ENCODE data around the gene DZIP1.

DNA sequence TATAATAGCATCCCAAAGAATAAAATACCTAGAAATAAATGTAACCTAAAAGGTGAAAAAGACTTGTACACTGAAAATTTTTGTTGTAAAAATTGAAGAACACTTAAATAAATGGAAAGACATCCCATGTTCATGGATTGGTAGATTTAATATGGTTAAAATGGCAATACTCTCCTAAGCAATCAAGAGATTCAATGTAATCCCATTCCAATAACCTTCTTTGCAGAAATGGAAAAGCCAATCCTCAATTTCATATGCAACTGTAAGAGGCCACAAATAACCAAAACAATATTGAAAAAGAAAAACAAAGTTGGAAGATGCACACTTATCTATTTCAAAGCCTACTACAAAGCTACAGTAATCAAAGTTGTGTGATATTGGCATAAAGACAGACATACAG lies 17.7 kb downstream of the DZIP1 start:
- TF ChIP-seq RAD21 (IDR thresholded peaks at IDR 0.05; ENCODE audit: insufficient read depth, low read depth, low read length): no peak
- TF ChIP-seq, protein P1, sequence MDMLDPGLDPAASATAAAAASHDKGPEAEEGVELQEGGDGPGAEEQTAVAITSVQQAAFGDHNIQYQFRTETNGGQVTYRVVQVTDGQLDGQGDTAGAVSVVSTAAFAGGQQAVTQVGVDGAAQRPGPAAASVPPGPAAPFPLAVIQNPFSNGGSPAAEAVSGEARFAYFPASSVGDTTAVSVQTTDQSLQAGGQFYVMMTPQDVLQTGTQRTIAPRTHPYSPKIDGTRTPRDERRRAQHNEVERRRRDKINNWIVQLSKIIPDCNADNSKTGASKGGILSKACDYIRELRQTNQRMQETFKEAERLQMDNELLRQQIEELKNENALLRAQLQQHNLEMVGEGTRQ (IDR thresholded peaks at IDR 0.05; ENCODE audit: borderline replicate concordance, low read depth, low read length): no peak
- TF ChIP-seq EZH2 (IDR thresholded peaks at IDR 0.05; ENCODE audit: borderline replicate concordance, control insufficient read depth, low read depth, low read length): no peak
- no peak for TF ChIP-seq POLR2A (IDR thresholded peaks at IDR 0.05; ENCODE audit: low read depth, low read length)
- no peak for TF ChIP-seq POLR2AphosphoS5 (IDR thresholded peaks at IDR 0.05; ENCODE audit: low read length)
- TF ChIP-seq CREM (IDR thresholded peaks at IDR 0.05; ENCODE audit: low read depth): no peak
- TF ChIP-seq, protein P2, sequence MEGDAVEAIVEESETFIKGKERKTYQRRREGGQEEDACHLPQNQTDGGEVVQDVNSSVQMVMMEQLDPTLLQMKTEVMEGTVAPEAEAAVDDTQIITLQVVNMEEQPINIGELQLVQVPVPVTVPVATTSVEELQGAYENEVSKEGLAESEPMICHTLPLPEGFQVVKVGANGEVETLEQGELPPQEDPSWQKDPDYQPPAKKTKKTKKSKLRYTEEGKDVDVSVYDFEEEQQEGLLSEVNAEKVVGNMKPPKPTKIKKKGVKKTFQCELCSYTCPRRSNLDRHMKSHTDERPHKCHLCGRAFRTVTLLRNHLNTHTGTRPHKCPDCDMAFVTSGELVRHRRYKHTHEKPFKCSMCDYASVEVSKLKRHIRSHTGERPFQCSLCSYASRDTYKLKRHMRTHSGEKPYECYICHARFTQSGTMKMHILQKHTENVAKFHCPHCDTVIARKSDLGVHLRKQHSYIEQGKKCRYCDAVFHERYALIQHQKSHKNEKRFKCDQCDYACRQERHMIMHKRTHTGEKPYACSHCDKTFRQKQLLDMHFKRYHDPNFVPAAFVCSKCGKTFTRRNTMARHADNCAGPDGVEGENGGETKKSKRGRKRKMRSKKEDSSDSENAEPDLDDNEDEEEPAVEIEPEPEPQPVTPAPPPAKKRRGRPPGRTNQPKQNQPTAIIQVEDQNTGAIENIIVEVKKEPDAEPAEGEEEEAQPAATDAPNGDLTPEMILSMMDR (IDR thresholded peaks at IDR 0.05 in 2 of 3, conservative IDR thresholded peaks at IDR 0.05 in 1 of 3; ENCODE audit: control insufficient read depth in 2 of 3, extremely low read depth in 1 of 3, insufficient read depth in 1 of 3, low read depth in 3 of 3, low read length in 3 of 3): no peak
- TF ChIP-seq BRCA1 (IDR thresholded peaks at IDR 0.05; ENCODE audit: low read depth, low read length): no peak
- no peak for TF ChIP-seq ZNF24 (IDR thresholded peaks at IDR 0.05)
- no peak for TF ChIP-seq GABPA (IDR thresholded peaks at IDR 0.05; ENCODE audit: low read depth)
- no peak for TF ChIP-seq DPF2 (IDR thresholded peaks at IDR 0.05)
- TF ChIP-seq, protein P3, sequence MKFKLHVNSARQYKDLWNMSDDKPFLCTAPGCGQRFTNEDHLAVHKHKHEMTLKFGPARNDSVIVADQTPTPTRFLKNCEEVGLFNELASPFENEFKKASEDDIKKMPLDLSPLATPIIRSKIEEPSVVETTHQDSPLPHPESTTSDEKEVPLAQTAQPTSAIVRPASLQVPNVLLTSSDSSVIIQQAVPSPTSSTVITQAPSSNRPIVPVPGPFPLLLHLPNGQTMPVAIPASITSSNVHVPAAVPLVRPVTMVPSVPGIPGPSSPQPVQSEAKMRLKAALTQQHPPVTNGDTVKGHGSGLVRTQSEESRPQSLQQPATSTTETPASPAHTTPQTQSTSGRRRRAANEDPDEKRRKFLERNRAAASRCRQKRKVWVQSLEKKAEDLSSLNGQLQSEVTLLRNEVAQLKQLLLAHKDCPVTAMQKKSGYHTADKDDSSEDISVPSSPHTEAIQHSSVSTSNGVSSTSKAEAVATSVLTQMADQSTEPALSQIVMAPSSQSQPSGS (IDR thresholded peaks at IDR 0.05; ENCODE audit: low read length): no peak
